Measurements from ENCODE around the gene LDLRAD4.

Gene LDLRAD4

DNA sequence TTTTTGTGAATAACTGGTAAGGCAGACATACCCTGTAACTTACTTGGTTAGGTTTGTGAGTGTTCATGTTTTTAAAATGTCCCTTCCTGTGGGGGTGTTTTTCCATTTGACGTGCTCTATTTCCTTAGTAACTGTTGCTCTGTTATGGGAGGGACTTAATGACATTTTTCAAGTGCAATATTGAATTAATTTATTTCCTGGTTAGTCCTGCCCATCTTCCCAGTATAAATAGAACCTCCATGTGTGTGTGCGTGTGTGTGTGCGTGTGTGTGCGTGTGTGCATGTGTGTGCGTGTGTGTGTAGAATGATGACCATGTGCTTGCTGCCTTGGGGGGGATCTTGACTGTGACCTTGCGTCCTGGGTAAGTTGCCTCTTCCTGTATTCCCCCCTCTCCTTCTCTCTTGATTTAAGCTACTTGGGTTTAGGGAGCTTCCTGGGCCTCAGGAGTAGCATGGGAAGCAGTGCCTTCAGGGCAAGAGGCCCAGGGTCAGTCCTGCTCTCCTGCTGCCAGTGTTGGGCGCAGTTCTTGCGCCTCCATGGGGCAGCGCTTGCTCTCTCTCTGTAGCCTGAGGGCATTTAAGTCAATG lies 163.9 kb downstream of the LDLRAD4 start:
- peak; percentile 83 for DNase-seq (ENCODE audit: low read depth)
- H3K4me3 ChIP-seq (ENCODE audit: low read depth, low read length): peak overlapping the region; percentile 30
- TF ChIP-seq, protein P1, sequence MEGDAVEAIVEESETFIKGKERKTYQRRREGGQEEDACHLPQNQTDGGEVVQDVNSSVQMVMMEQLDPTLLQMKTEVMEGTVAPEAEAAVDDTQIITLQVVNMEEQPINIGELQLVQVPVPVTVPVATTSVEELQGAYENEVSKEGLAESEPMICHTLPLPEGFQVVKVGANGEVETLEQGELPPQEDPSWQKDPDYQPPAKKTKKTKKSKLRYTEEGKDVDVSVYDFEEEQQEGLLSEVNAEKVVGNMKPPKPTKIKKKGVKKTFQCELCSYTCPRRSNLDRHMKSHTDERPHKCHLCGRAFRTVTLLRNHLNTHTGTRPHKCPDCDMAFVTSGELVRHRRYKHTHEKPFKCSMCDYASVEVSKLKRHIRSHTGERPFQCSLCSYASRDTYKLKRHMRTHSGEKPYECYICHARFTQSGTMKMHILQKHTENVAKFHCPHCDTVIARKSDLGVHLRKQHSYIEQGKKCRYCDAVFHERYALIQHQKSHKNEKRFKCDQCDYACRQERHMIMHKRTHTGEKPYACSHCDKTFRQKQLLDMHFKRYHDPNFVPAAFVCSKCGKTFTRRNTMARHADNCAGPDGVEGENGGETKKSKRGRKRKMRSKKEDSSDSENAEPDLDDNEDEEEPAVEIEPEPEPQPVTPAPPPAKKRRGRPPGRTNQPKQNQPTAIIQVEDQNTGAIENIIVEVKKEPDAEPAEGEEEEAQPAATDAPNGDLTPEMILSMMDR (conservative IDR thresholded peaks at IDR 0.05; ENCODE audit: low read depth, low read length): no peak

DNA sequence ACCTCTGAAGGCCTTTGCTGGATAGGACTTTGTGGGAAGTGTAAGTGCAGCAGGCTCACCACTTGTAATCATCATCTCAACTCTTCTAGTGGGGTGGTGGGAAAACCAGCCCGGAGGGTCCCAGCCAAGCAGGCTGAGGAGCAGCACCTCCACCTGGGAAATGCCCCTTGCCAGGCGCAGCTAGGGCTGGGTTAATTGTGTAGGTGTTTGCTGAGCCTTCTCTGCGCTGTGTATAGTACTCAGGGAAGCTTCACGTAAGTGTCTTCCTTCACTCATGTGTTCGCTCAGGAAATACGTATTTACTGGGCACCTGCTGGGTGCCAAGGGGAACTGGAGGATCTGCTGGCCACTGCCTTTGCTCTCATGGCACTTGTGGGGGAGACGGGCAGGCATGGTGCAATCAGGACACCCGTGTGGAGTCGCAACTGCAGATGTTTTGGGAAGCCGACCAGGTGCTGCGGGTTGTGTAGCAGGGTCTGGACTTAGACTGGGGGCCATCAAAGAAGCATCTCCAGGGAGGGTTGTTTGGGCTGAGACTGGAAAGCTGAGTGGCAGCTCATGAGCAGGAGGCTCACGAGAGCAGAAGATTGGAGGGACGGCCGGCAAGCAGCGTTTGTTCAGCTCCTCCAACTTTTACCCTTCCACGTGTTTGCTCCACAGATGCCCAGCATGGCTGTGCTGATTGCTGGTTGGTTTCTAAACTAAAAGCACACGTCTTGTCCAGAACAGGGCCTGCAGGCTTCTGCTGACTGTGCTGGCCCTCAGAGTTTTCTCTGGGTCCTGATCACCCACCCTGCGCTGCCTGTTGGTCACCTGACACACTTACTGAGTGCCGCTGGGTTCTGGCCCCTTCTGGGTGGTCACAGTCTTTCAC lies 164.6 kb downstream of the LDLRAD4 start:
- no peak overlapping the region for H3K4me3 ChIP-seq (ENCODE audit: low read depth, low read length)
- DNase-seq (ENCODE audit: low read depth): no peak
- TF ChIP-seq, protein P1 (conservative IDR thresholded peaks at IDR 0.05; ENCODE audit: low read depth, low read length): no peak

DNA sequence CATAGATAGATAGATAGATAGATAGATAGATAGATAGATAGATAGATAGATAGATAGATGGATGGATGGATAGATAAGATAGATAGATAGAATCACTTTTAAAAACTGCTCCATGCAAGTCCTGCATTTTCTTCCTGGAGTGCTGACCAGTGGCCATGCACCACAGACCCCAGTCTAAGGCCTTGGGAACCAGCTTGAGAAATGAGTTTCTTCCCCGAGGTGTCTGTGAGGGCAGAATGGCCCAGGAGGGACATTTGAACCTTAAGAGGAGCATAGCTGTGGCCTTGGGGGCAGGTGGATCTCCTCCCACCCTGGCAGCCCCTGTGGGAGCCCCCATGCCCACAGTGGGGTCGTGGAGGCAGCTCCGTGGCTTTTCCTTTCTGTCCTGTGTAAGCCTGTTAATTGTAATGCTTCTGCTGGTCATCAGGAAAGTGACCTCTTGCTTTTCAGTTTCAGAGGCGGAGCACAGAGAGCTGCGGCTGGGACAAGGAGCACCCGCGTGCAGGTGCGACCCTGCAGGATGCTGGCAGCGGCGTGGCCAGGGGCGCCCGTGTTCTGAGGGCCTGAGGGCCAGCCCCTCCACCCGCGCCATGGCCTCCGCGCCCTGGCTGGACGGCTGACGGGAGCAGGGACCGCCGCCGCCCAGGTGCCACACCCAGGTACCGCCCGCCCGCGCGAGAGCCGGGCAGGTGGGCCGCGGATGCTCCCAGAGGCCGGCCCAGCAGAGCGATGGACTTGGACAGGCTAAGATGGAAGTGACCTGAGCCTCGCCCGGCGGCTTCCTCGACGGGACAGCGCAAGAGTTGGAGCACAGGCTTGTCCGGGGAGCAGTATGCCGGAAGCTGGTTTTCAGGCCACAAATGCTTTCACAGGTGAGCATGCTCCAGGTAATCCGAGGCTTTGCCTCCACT lies 168.6 kb downstream of the LDLRAD4 start:
- DNase-seq (ENCODE audit: low read depth): no peak
- TF ChIP-seq, protein P1 (conservative IDR thresholded peaks at IDR 0.05; ENCODE audit: low read depth, low read length): no peak
- no peak overlapping the region for H3K4me3 ChIP-seq (ENCODE audit: low read depth, low read length)

DNA sequence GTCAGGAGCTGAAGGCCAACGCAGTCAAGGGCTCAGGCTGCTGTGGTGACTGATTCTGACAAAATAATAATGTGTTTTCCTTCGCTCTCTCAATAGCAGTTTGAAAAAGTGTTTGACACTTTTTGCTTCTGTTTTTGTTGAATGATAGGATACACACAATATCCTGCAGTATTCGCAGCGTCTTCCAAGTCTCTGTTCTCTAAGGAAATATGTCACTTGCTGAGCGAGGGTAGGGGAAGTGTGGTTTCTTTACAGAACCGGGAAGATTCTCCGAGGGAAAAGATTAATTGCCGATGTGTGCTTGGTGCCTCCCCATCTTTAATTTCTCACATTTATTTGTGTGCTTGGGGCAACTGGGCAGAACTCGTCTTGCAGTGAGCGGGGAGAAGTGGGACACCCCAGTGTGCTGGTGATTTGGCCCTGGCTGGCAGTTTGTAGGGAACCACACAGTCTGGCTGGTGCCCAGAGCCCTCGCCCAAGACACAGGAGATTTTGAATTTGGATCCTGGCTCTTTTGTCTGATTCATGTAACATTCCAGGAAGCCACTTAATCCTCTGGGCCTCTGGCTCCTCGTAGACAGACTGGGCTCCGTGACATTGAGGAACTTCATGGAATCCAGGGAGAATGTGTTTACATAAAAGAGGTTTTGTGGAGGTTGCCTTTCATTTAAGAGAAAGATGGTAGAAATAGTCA lies 169.4 kb downstream of the LDLRAD4 start:
- H3K4me3 ChIP-seq (ENCODE audit: low read depth, low read length): no peak overlapping the region
- no peak for DNase-seq (ENCODE audit: low read depth)
- TF ChIP-seq, protein P1 (conservative IDR thresholded peaks at IDR 0.05; ENCODE audit: low read depth, low read length): no peak

DNA sequence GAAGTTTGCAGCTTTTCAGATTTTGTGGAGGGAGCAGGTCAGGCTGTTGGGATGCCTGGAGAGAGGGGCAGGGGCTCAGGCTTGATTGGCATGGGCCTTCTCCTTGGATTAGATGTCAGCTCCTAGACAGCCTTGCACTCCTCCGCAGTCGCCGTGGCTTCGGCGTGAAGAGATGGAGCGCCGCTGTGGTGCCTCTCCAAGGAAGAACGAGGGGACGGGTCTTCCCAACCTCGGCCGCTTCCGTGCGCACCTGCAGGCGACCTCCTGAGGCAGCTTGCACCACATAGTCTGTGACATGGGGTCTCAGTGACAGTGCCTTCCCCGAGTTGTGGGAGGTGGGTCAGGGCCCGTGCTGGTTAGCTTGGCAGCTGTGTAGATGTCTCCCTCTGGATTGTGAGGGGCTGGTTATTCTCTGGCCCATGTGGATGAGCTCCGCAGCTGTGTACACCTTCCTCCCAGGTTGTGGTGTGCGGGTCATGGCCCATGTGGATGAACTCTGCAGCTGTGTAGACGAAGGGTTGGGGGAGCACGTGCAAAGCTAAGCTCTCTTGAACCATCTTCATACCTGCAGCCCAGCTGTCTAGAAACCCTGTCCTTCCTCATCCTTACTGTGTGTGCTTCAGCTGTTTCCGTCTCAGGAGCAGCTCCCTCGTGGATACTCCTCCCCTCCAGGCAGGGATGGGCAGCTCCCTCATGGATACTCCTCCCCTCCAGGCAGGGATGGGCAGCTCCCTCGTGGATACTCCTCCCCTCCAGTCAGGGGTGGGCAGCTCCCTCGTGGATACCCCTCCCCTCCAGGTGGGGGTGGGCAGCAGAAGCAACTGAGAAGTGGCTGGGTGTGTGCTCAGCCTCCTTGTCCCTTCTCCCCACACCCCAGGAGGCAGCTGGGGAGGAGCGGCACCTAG lies 170.3 kb downstream of the LDLRAD4 start:
- DNase-seq (ENCODE audit: low read depth): no peak
- TF ChIP-seq, protein P1 (conservative IDR thresholded peaks at IDR 0.05; ENCODE audit: low read depth, low read length): no peak
- no peak overlapping the region for H3K4me3 ChIP-seq (ENCODE audit: low read depth, low read length)
